Keratinocyte (primary cell): ENCODE results near the gene RWDD1. TPM values are rescaled to one million over a fixed set of nuclear protein-coding genes. Genes with fewer than 3 reads are reported as not detected.

Experiments
- DNase-seq: peaks from one replicate; pipeline ENCODE4 v3.0.0-alpha.2; 2011; ENCODE audit warnings: low read depth, missing footprints, low spot score
- FAIRE-seq: peaks from 2 replicates; lab custom pipeline; 2011; peaks lifted over from hg19 to GRCh38; lab: Jason Lieb, UNC
- H2AFZ ChIP-seq: 2 replicates; pipeline ENCODE4 v1.6.0; 2012; ENCODE audit warnings: low read length, control low read depth, inconsistent platforms; ENCODE audit not compliant: control insufficient read depth
- H3K27ac ChIP-seq: 2 replicates; pipeline ENCODE4 v1.5.1; 2011; ENCODE audit warnings: low read length; ENCODE audit not compliant: control insufficient read depth, insufficient read depth
- H3K27me3 ChIP-seq: 3 replicates; pipeline ENCODE4 v1.6.0; 2011; ENCODE audit warnings: low read length; ENCODE audit not compliant: control insufficient read depth, insufficient read depth; ENCODE audit errors: extremely low read depth
- H3K36me3 ChIP-seq, 2 experiments: 2 replicates in 1 of 2; 3 replicates in 1 of 2; pipeline ENCODE4 v1.5.1; 2011; ENCODE audit warnings: low read length in 2 of 2, mild to moderate bottlenecking in 1 of 2; ENCODE audit not compliant: control insufficient read depth in 2 of 2, insufficient read depth in 2 of 2; ENCODE audit errors: extremely low read depth in 1 of 2
- H3K4me1 ChIP-seq: 3 replicates; pipeline ENCODE4 v1.5.1; 2011; ENCODE audit warnings: low read length; ENCODE audit not compliant: control insufficient read depth, insufficient read depth; ENCODE audit errors: extremely low read depth
- H3K4me2 ChIP-seq: 3 replicates; pipeline ENCODE4 v1.6.0; 2011; ENCODE audit warnings: low read depth, low read length; ENCODE audit not compliant: control insufficient read depth, insufficient read depth; ENCODE audit errors: extremely low read depth
- H3K4me3 ChIP-seq, 3 experiments: fragments of 200-600 bp in 1 of 3; sonication (generic) in 1 of 3; 2 replicates in 2 of 3; 3 replicates in 1 of 3; pipeline ENCODE4 v1.5.1; 2011 to 2016; ENCODE audit warnings: low read length in 3 of 3, mild to moderate bottlenecking in 3 of 3, control low read depth in 2 of 3, inconsistent platforms in 1 of 3, low read depth in 1 of 3, mixed read lengths in 1 of 3, mixed run types in 1 of 3, moderate library complexity in 1 of 3; ENCODE audit not compliant: control insufficient read depth in 2 of 3, insufficient read depth in 2 of 3; ENCODE audit errors: extremely low read depth in 1 of 3
- H3K79me2 ChIP-seq: 2 replicates; pipeline ENCODE4 v1.6.0; 2012; ENCODE audit warnings: low read length; ENCODE audit not compliant: control insufficient read depth, insufficient read depth
- H3K9ac ChIP-seq: 3 replicates; pipeline ENCODE4 v1.6.0; 2011; ENCODE audit warnings: low read length; ENCODE audit not compliant: control insufficient read depth, insufficient read depth; ENCODE audit errors: extremely low read depth
- H3K9me1 ChIP-seq: 3 replicates; pipeline ENCODE4 v1.6.0; 2011; ENCODE audit warnings: low read length; ENCODE audit not compliant: control insufficient read depth, insufficient read depth; ENCODE audit errors: extremely low read depth
- H3K9me3 ChIP-seq: 2 replicates; pipeline ENCODE4 v1.5.1; 2012; ENCODE audit warnings: low read depth, low read length; ENCODE audit not compliant: control insufficient read depth
- H4K20me1 ChIP-seq: 3 replicates; pipeline ENCODE4 v1.6.0; 2011; ENCODE audit warnings: low read length; ENCODE audit not compliant: control insufficient read depth, insufficient read depth; ENCODE audit errors: extremely low read depth
- CTCF ChIP-seq, 3 experiments: IDR thresholded peaks in 1 of 3; conservative IDR thresholded peaks in 1 of 3; optimal IDR thresholded peaks in 1 of 3; 2 replicates in 2 of 3; 3 replicates in 1 of 3; pipeline versions ENCODE3 to v1.5.1; 2011; ENCODE audit warnings: low read length in 3 of 3, mild to moderate bottlenecking in 3 of 3, moderate library complexity in 2 of 3, control low read depth in 1 of 3, inconsistent platforms in 1 of 3; ENCODE audit not compliant: insufficient read depth in 2 of 3; ENCODE audit errors: extremely low read depth in 1 of 3
- EZH2 ChIP-seq: IDR thresholded peaks from one replicate; pipeline ENCODE4 v1.6.1; 2012; ENCODE audit warnings: inconsistent platforms, mild to moderate bottlenecking, low read length, moderate library complexity
- dilution Hi-C: fragments of 300-500 bp; cut with MboI; formaldehyde crosslinking; loops from one replicate; pipeline ENCODE4 v1.7.0; 2020; ENCODE audit warnings: low sequenced_read_pairs; ENCODE audit not compliant: extremely low pct_ligation_motif_present
- polyA plus RNA-seq, 5 experiments: library from polyadenylated mRNA; depleted of rRNA in 3 of 5; stranded (reverse) in 3 of 5; stranded (forward) in 1 of 5; unstranded in 1 of 5; fragments of >200 nt; gene quantifications; 1 replicate in 1 of 5; 2 replicates in 3 of 5; 3 replicates in 1 of 5; pipeline versions ENCODE4 v1.2.1 to v1.2.3, GENCODE V29; 2011 to 2012; ENCODE audit warnings: missing spikeins in 2 of 5, low read depth in 1 of 5, low replicate concordance in 1 of 5

Gene RWDD1
- polyA plus RNA-seq, 1 donor (not counting 4 experiments of a cell fraction or from before 2014, with no cell fraction given) = 61.7 TPM

DNA sequence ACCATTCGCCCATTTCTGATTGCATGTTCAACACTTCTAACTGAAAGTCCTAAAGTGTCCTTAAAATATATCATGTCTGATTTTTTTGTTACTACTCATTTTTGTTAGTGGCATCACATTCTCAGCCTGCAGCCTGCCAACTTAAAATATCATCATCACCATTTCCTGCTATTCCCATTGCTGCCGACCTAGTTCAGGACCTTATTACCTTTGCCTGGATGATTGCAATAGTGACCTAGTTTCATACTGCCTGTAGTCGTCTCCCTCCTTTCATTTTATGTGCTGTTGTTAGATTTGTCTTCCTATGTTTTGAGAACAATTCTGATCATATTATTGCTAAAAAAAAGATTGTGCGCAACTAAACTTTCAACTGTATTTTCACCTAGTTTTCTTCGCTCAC, 6.2 kb downstream of the RWDD1 start:
- H3K4me1 ChIP-seq = peaks cover 3% of the 10 kb centered on the region
- H3K9me1 ChIP-seq = no peaks in the 10 kb centered on the region
- H4K20me1 ChIP-seq = peaks cover 3% of the 10 kb centered on the region
- H3K4me2 ChIP-seq = no peak overlapping the region
- no peak overlapping the region for H3K27ac ChIP-seq
- TF ChIP-seq EZH2 = no peak
- TF ChIP-seq CTCF (optimal IDR thresholded peaks at IDR 0.05 in 1 of 3, IDR thresholded peaks at IDR 0.05 in 1 of 3, conservative IDR thresholded peaks at IDR 0.05 in 1 of 3; ENCODE audit: extremely low read depth in 1 of 3, insufficient read depth in 2 of 3, low read length in 3 of 3) = no peak
- H3K4me3 ChIP-seq = no peak overlapping the region
- no peak overlapping the region for H3K9ac ChIP-seq
- dilution Hi-C loops = no loop called here
- DNase-seq (no peak), FAIRE-seq (peak; percentile 5)
- H3K36me3 ChIP-seq = peaks cover 5 to 6% of the 10 kb centered on the region in 2 experiments
- peaks cover 70% of the 10 kb centered on the region for H3K79me2 ChIP-seq
- no peak overlapping the region for H2AFZ ChIP-seq
- H3K27me3 ChIP-seq = no peaks in the 10 kb centered on the region
- no peaks in the 10 kb centered on the region for H3K9me3 ChIP-seq

- dilution Hi-C loops = no loop called here
- H3K27me3 ChIP-seq = no peaks in the 10 kb centered on the region
- no peak for FAIRE-seq
- no peaks in the 10 kb centered on the region for H3K4me1 ChIP-seq
- H3K36me3 ChIP-seq = peaks cover 5 to 9% of the 10 kb centered on the region in 2 experiments
- DNase-seq = no peak
- H3K9me3 ChIP-seq = no peaks in the 10 kb centered on the region
- no peaks in the 10 kb centered on the region for H4K20me1 ChIP-seq
- H3K9ac ChIP-seq = no peak overlapping the region
- H3K4me3 ChIP-seq = no peak overlapping the region
- no peak overlapping the region for H3K4me2 ChIP-seq
- H3K27ac ChIP-seq = no peak overlapping the region
- no peak overlapping the region for H2AFZ ChIP-seq
- TF ChIP-seq CTCF (optimal IDR thresholded peaks at IDR 0.05 in 1 of 3, IDR thresholded peaks at IDR 0.05 in 1 of 3, conservative IDR thresholded peaks at IDR 0.05 in 1 of 3; ENCODE audit: extremely low read depth in 1 of 3, insufficient read depth in 2 of 3, low read length in 3 of 3) (no peak), EZH2 (no peak)
- peaks cover 62% of the 10 kb centered on the region for H3K79me2 ChIP-seq
- no peaks in the 10 kb centered on the region for H3K9me1 ChIP-seq
Measured at GRCh38 chr6:116578335-116578734, 7.0 kb downstream of the RWDD1 start.
